NCI-H774 (cell line): ENCODE measurements around the gene ZNF366.

Experiments
- DNase-seq: peaks from one replicate; lab custom pipeline; 2025; lab: John Stamatoyannopoulos, UW

ZNF366 gene

DNA sequence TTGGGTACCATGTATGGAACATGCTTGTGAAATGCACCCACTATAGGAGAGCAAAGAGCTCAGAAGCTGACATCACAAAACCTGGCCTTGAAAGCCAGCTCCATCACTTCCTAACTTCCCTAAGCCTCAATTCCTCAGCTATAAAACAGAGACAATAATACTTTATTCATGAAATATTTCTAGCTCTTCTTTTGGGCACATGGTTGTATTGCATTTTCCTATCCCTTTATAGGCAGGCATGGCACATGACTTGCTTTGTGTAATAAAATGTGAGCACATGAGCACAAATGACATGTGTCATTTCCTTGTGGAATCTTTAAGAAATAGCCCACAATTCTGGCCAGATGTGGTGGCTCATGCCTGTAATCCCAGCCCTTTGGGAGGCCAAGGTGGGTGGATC is 18.5 kb downstream of the ZNF366 start:
- no peak for DNase-seq

DNA sequence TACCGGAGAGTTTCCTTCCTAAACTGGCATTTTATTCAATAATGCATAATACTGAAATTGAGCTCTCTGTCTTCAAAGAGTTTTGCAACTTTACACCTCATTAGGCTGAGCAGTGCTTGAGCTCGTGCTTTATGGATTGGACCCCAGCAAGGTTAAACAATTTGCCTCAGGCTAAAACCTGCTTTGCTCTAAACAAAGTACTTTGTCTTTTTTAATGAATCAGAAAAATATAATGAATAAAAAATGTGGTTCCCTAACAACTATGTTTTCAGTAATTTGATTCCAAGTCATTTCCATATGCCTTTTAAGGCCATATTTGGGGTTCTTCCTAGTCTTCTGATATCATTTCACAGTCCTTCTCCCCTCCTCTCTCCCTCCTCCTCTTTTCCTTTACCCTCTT is 20.0 kb downstream of the ZNF366 start:
- no peak for DNase-seq

- no peak for DNase-seq
Measured at GRCh38 chr5:72486371-72486770, 20.8 kb downstream of the ZNF366 start.

DNA sequence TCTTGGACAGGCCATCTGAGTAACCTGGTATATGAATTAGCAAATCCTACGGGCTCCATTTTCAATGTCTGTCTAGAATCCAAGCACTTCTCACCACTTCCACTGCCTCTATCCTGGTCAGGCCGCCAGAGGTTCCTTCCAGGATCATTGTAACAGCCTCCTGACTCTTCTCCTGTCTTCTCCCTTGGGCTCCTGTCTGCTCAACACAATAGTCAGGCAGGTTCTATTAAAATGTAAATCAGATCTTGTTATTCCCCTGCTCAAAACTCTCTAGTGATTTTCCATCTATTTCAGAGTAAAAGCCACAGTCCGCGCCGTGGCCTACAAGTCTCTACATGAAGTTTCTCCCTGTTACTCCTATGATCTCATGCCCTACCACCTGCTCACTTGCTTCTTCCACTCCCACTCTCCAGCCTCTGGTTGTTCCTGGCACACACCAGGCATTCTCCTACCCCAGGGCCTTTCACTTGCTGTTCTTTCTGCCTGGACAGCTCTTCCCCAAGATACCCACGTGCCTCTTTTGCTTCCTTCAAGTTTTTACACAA is 21.7 kb downstream of the ZNF366 start:
- DNase-seq, result no peak

DNA sequence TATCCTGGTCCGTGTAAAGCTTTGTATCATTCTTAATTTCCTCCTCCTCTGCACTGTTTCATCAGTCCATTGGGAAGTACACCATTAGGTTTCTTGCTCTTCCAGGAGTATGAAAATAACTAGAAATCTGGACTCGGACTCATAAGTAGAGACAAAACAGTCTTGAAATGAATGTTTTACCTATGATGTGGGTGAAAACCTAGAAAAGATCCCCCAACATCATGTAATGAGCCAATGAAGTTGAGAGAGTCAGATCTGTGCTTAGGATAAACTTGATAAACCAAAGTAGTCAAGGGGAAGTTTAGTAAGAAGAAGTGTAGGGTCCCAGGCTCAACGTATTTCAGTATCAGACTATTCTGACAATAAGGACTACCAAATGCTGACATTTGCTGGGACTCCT is 25.2 kb downstream of the ZNF366 start:
- DNase-seq, result no peak

- DNase-seq, result no peak
Measured at GRCh38 chr5:72480841-72481240, 26.4 kb downstream of the ZNF366 start.

GRCh38 chr5:72479921-72480320 is 27.3 kb downstream of the ZNF366 start:
- no peak for DNase-seq

GRCh38 chr5:72478684-72479083 is 28.5 kb downstream of the ZNF366 start:
- DNase-seq, result no peak

GRCh38 chr5:72478276-72478675 is 28.9 kb downstream of the ZNF366 start:
- DNase-seq, result no peak

GRCh38 chr5:72477644-72478043 is 29.6 kb downstream of the ZNF366 start:
- DNase-seq, result no peak

- no peak for DNase-seq
Measured at GRCh38 chr5:72477176-72477575, 30.0 kb downstream of the ZNF366 start.

DNA sequence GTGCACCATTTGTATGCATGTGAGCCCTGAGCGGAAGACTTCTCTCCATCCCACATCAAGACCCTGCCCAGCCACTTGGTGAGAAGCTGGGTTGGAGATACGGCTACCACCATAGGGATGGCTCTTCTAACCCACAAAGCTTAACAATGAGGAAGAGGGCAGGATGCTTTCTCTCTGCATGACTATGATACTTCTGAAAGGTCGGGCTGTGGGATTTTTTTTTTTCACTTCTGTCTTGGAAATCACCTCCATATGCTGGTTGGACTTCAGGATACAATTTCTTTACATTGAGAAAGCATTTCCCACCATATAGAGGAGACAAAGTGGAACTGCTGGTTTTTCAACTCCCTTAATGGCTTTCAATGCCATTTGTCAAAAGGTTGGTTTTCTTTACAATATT is 30.5 kb downstream of the ZNF366 start:
- DNase-seq, result no peak

DNA sequence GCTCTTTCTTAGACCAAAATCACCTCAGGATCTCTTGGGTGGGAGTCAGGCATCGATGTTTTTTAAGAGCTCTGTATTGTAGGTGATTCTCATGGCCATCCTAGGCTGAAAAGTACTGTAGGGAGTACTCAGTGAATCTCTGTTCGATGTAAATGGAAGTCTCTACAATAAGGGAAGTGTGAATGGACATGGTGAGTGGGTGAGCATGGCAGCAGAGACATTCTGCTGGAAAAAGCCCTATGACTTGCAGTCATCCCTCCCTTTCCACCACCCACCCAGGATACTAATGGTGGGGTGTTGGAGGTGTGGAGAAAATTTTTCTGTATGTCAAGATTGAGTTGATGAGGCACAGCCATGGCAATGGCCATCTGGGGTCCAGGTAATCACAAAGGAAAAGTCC is 30.9 kb downstream of the ZNF366 start:
- no peak for DNase-seq

DNA sequence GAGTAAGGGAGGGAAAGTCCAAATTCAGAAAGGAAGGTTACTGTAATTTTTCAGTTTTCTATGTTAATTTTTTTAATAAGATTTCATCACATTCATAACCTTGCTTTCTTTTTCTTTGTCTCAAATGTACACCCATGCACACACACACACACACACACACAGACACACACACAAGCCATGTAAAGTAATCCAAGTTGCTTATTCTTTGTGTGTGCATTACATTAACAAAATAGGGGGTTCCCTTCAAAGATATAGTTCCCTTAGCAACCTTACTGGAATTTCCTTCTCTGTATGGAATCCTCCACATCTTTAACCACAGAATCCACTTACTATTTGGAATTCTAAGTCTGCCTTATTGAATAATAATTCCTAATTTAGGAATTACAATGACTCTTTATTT is 32.7 kb downstream of the ZNF366 start:
- DNase-seq, result no peak

GRCh38 chr5:72474046-72474500 is 33.1 kb downstream of the ZNF366 start:
- DNase-seq, result no peak

DNA sequence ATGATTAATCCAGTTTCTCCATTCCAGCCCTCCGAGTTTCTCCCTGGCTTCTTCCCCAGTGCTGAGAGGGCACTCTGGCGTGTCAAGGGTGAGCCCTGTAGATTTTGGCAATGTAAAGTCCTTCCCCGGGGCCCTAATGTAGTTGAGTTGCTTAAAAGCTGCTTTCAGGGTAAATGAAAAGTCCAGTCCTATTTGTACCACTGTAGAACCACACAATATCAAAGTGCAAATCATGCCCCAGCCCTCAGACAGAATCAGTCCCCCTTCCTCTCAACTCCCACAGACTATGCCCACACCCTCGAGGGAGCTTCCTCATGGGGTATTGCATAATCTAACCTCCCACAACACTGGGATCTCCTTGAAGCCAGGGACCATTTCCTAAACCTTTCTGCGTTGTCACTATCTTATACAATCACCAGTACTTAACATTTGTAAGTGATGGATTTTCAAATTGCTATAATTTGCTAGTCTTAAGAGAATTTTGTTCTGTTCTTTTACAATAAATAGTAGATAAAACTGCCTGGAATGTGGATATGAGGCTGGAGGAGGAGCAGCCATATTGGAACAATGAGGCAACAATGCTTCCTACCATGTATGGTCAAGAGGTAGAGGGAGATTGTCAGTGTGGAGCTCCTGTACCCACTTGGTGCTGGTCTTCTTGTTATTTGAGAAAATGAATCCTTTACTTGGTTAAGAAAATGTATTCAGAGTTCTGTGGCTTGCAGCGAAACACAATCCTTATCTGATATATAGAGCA is 34.4 kb downstream of the ZNF366 start:
- DNase-seq, result no peak

GRCh38 chr5:72472031-72472430 is 35.2 kb downstream of the ZNF366 start:
- no peak for DNase-seq

DNA sequence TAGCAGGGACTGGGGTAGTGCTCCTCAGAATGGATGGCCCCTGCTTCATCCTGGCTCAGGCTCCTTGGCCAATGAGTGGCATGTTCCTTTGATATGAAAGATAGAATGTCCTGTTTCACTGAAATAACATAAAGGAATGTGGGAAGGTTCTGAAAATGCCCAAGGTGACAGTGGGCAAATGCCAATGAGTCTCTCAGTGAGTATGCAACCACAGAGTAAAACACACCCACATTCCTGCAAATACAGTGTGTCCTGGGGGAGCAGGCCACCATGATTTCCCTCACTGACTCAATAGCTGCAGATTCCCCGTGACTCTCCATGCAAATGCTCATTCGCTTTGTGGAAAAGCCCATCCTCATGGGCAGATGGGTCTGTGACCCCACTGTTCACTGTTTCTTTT is 36.4 kb downstream of the ZNF366 start:
- no peak for DNase-seq

DNA sequence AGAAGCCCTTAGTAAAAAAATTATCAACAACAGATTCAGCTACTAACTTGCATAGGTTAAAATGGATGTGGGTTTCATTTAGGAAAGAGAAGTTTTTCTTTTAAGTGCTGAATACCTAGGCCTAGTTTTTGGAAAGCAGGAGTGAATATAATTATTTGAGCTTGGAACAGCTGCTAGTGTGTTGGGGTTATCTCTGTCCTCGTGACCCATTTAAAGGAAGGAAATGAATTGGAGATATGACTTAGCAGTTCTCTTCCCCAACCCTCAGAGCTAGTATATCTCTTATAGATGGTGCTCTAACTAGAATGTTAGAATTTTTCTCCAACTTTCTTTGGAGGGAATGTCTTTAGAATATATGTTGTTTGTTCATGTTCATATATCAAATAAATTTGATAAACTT is 38.6 kb downstream of the ZNF366 start:
- DNase-seq, result no peak

GRCh38 chr5:72468024-72468423 is 39.2 kb downstream of the ZNF366 start:
- no peak for DNase-seq

- no peak for DNase-seq
Measured at GRCh38 chr5:72467461-72467860, 39.7 kb downstream of the ZNF366 start.

GRCh38 chr5:72465601-72466563 is 41.3 kb downstream of the ZNF366 start:
- DNase-seq, result no peak

DNA sequence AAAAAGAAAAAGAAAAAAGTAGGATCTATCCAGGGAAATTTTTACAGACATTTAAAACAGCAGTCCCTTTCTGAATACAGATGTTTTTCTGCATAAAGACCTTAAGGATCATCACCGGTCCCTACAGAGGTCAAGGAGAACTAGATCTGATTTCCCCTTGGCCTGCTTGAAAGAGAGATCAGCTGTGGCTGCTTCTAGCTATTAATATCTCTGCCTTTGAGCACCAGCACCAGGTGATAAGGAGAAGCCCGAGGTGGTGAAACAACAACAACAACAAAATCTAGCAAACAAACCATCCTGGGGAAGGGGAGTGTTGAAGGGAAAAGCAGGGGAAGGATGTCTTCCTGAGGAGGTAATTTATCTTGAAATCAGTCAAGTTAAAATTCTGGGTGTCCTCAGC is 42.1 kb downstream of the ZNF366 start:
- DNase-seq, result no peak
